HUES6 (cell line): Measurements from ENCODE around the gene LIG1.

Source experiments
- H3K27ac ChIP-seq: 2 replicates; pipeline ENCODE4 v1.7.0; 2013; ENCODE audit warnings: low read depth, mild to moderate bottlenecking, low read length, inconsistent platforms
- H3K27me3 ChIP-seq: 2 replicates; pipeline ENCODE4 v1.6.1; 2013; ENCODE audit warnings: low read length; ENCODE audit not compliant: control insufficient read depth, insufficient read depth
- H3K36me3 ChIP-seq: 2 replicates; pipeline ENCODE4 v1.6.1; 2013; ENCODE audit warnings: low read length; ENCODE audit not compliant: control insufficient read depth, insufficient read depth
- H3K4me1 ChIP-seq: 2 replicates; pipeline ENCODE4 v1.6.1; 2013; ENCODE audit warnings: low read length; ENCODE audit not compliant: control insufficient read depth, insufficient read depth
- H3K4me3 ChIP-seq: 2 replicates; pipeline ENCODE4 v1.5.1; 2013; ENCODE audit warnings: low read depth, low read length
- H3K9ac ChIP-seq: one replicate; pipeline ENCODE4 v1.6.1; 2013; ENCODE audit warnings: mild to moderate bottlenecking, low read length
- H3K9me3 ChIP-seq: 2 replicates; pipeline ENCODE4 v1.6.1; 2013; ENCODE audit warnings: low read depth, low read length; ENCODE audit not compliant: control insufficient read depth, insufficient read depth

The LIG1 gene

DNA sequence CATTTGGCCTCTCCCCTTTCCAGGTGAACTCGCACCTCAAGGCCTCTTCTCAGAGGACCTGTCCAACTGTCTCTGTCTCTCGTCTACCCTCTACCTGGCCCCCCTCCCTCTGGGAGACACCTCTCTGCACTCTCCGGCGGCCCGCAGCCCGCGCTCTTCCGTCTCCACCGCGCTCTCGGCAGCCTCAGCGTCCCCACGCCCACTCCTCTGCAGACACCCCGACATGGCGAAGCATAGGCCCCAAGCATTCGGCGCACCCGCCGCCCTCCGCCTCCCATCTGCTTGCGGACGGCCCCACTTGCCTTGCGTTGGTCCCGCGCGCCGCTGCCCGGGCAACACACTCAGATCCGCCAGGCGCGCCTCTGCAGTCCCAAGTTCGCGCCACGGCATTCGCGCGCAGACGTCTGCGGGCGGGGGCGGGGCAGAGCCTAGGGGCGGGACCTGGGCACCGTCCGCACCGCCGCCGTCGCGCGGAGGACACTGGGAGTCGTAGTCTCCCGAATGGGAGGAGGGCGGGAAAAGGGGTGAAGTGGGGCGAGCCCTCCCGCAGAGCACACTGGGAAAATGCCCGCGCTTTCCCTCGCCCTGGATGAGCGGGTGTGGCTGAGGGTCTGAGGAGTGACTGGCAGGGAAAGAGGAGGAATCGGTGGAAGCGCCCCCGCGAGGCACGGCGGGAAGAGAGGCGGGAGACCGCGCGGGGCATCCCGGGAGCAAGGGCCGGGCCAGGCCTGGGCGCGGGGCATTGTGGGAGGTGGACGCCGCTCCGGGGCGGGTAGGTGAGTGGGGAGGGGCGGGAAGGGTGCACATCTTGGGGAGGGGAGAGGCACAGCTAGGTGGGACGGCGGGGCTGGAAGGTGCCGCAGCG is at the start of gene LIG1, which contains the start of gene ZSWIM9:
Gene LIG1 (minus strand): TSS at position 406 of the 865 bp plus-strand sequence. CDS start 4,778 bp downstream, outside the sequence.
Gene ZSWIM9 (plus strand): TSS at position 742 of the 865 bp plus-strand sequence. CDS start 1,123 bp downstream, outside the sequence.
- Histone ChIP-seq H3K4me1 (peaks cover 8% of the 10 kb centered on the region; the same call in 1 of the 2 replicates), H3K36me3 (peaks cover 25% of the 10 kb centered on the region), H3K27ac (peak within 1 kb of the TSS; percentile 95)

DNA sequence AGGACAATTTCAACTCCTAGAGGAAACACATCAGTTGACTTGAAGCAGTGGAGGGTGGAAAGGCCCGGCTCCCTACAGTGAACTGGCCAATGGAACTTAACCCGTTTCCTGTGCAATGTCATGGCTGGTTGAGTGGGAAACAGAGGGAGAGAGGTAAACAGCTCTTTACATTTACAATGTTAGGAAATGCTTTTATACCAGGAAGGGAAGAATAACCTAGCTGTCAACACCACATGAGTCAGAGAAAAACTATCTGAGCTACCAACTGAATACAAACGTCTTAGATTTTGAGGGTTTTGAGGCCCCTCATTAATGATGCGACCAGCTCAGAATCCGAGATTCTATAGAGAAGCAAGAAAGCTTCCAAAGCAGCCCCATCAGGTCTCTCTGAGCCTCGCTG is 48.9 kb upstream of the LIG1 start:
- Histone ChIP-seq H3K9ac (no peak overlapping the region), H3K4me1 (peaks cover 5% of the 10 kb centered on the region; the same call in 1 of the 2 replicates), H3K27ac (0 out of 2 replicates have a peak overlapping the region, but pooled peaks have one; percentile 9), H3K27me3 (no peaks in the 10 kb centered on the region), H3K9me3 (no peaks in the 10 kb centered on the region), H3K4me3 (no peak overlapping the region), H3K36me3 (no peaks in the 10 kb centered on the region)

More for the DNA sequence above, at the start of gene LIG1, which contains the start of gene ZSWIM9:
- H3K9ac ChIP-seq = peak within 1 kb of the TSS; percentile 99
- H3K27me3 ChIP-seq = no peaks in the 10 kb centered on the region
- no peaks in the 10 kb centered on the region for H3K9me3 ChIP-seq
- peak within 1 kb of the TSS; percentile 92 for H3K4me3 ChIP-seq

DNA sequence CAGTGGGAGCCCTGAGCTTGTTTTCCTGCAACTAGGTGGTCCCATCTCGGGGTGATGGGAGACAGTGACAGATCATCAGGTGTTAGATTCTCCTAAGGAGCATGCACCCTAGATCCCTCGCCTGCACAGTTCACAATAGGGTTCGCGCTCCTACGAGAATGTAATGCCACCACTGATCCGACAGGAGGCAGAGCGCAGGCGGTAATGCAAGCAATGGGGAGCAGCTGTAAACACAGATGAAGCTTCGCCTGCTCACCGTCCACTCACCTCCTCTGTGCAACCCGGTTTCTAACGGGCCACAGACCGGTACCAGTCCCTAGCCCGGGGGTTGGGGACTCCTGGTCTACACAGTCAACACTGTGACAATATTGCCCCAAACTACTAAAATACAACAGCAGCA is 46.8 kb upstream of the LIG1 start:
- Histone ChIP-seq H3K4me3 (no peak overlapping the region), H3K9ac (no peak overlapping the region), H3K36me3 (no peaks in the 10 kb centered on the region), H3K9me3 (no peaks in the 10 kb centered on the region), H3K27ac (no peak overlapping the region), H3K4me1 (peaks cover 5% of the 10 kb centered on the region; the same call in 1 of the 2 replicates), H3K27me3 (no peaks in the 10 kb centered on the region)

DNA sequence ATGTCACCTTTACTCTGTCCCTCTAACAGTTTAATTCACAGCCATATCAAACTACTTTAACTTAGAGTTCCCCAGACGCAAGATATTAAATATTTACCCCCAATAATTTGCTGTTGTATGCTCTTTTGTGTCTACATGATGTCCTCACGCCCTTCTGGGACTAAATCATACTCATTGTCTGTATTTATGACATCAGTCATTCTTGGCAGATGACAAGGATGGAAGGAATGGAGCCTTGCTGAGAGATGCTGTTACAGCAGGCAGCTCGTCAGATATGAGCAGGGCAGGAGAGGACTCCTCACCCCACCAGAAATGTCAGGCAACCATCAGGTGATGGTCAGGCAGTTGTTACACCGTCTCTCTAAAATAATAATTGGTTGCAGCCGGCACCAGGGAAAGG is 43.8 kb upstream of the LIG1 start:
- H3K9me3 ChIP-seq = no peaks in the 10 kb centered on the region
- H3K27me3 ChIP-seq = no peaks in the 10 kb centered on the region
- no peak overlapping the region for H3K4me3 ChIP-seq
- H3K4me1 ChIP-seq = peaks cover 2% of the 10 kb centered on the region; the same call in 1 of the 2 replicates
- no peak overlapping the region for H3K27ac ChIP-seq
- no peak overlapping the region for H3K9ac ChIP-seq
- no peaks in the 10 kb centered on the region for H3K36me3 ChIP-seq

DNA sequence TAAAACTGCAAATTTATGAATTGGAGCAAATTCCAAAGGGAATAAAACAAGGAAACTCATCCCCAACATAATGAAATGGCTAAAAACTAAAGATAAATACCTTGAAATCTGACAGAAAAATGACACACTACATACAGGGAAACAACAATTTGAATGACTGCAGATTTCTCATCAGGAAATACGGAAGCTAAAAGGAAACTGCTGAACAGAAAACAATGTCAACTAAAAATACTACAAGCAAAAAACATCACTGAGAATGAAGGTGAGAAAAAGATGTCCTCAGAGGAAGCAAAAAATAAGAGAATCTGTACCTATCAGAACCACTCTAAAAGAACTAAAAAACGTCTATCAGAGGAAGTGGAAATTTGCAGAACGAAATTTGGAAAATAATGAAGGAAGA is 39.9 kb upstream of the LIG1 start:
- no peak overlapping the region for H3K27ac ChIP-seq
- H3K27me3 ChIP-seq = no peaks in the 10 kb centered on the region
- H3K4me3 ChIP-seq = no peak overlapping the region
- H3K4me1 ChIP-seq = no peaks in the 10 kb centered on the region
- no peak overlapping the region for H3K9ac ChIP-seq
- no peaks in the 10 kb centered on the region for H3K9me3 ChIP-seq
- H3K36me3 ChIP-seq = no peaks in the 10 kb centered on the region

DNA sequence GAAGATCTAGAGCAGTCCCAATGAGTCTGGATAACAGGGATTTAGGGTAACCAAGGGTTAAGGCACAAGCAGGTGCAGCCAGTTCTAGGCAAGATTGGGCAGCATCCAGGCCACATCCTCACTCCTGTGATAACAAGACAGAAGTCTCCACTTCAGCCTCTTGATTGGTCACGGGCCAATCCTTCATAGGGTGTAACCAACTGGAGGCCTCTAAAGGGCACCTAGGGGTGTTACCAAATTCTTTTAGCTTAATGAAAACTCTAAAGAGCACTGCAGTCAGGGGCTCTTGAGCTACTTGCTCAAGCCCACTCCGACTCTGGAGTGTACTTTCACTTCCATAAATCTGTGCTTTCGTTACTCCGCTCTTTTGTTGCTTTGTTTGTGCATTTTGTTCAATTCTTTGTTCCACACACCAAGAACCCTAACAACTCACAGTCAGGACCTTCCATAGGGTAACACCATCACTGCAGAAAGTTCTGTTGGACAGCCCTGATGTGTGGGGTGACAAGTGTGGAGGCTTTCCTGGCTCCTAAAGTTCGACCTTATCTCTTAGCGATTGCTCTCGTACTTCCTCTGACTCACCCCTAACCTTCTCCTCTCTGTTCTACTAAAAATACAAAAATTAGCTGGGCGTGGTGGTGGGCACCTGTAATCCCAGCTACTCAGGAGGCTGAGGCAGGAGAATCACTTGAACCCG is 36.4 kb upstream of the LIG1 start:
- H3K4me3 ChIP-seq = no peak overlapping the region
- no peaks in the 10 kb centered on the region for H3K36me3 ChIP-seq
- H3K27ac ChIP-seq = no peak overlapping the region

DNA sequence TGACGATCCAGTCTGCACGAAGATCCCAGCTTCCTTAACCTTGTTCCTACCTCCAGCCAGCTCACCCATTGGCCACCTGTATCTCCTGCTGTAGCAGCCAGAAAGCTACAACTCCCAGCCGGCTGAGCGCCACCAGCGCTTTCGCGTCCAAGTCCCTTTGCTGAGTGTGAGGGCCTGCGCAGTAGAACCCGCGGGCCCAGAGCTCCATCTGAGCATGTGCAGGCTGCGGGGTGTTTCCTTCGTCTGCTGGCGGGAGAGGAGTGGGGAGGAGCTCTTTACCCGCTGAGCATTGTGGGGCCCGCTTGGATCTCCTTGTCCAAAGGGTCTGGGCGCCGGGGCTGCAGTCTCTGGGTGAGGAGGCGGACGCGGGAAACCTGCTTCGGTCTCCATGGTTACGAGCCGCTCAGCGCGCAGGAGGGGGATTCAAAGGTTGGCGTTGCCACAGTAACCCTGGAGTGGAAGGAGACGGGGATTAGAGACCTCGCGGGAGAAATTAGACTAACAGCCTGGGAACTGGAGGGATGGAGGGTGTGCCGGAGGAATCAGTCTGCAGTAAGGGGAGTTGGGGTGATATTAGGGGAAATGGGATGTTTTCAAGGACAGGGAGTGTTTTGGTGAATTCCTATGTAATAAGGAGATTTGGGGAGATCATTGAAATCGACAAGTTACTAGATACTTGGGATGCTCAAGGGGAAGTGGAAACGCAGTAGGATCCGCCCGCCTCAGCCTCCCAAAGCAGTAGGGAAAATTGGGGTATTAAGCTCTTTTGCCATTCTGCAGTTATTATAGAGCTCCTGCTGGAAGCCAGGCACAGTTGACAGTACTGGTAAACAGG is 33.9 kb upstream of the LIG1 start:
- Histone ChIP-seq H3K27ac (no peak overlapping the region; the same call in 1 of the 2 replicates), H3K4me3 (peak overlapping the region; percentile 62), H3K27me3 (no peaks in the 10 kb centered on the region), H3K36me3 (no peaks in the 10 kb centered on the region), H3K4me1 (peaks cover 4% of the 10 kb centered on the region; the same call in 1 of the 2 replicates), H3K9ac (peak overlapping the region; percentile 46), H3K9me3 (no peaks in the 10 kb centered on the region)

More for the DNA sequence above, 36.4 kb upstream of the LIG1 start:
- H3K4me1 ChIP-seq = peaks cover 4% of the 10 kb centered on the region; the same call in 1 of the 2 replicates
- H3K27me3 ChIP-seq = no peaks in the 10 kb centered on the region
- H3K9me3 ChIP-seq = no peaks in the 10 kb centered on the region
- no peak overlapping the region for H3K9ac ChIP-seq

DNA sequence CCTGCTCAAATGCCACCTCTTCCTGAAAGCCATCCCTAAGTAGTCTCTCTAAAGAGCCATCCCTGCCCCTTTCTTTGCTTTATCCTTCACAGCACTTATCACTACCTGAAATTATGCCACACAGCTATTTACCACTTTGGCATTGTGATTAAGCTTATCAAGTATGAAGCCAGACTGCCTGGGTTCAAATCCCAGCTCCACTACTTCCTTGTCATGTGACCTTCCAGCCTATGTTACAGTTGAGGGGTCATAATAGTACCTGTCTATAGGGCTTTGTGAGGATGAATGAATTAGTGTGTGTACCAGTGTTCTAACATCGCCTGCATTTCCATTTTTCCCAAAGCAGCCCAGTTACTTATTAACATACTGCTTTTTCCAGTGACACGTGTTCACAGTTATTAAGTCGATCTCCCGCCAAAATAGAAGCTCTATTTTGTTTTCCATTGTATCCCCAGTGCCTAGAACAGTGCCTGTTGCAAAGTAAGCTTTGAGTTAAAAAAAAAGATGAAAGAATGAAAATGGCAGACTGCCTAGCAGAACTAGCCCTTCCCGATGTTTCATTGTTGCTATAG is 33.2 kb upstream of the LIG1 start:
- H3K27me3 ChIP-seq = no peaks in the 10 kb centered on the region
- H3K36me3 ChIP-seq = no peaks in the 10 kb centered on the region
- H3K9ac ChIP-seq = peak overlapping the region; percentile 12
- no peaks in the 10 kb centered on the region for H3K9me3 ChIP-seq
- H3K4me3 ChIP-seq = peak overlapping the region; percentile 62
- H3K27ac ChIP-seq = peak overlapping the region; percentile 11; the same call in 1 of the 2 replicates
- H3K4me1 ChIP-seq = peaks cover 4% of the 10 kb centered on the region; the same call in 1 of the 2 replicates

DNA sequence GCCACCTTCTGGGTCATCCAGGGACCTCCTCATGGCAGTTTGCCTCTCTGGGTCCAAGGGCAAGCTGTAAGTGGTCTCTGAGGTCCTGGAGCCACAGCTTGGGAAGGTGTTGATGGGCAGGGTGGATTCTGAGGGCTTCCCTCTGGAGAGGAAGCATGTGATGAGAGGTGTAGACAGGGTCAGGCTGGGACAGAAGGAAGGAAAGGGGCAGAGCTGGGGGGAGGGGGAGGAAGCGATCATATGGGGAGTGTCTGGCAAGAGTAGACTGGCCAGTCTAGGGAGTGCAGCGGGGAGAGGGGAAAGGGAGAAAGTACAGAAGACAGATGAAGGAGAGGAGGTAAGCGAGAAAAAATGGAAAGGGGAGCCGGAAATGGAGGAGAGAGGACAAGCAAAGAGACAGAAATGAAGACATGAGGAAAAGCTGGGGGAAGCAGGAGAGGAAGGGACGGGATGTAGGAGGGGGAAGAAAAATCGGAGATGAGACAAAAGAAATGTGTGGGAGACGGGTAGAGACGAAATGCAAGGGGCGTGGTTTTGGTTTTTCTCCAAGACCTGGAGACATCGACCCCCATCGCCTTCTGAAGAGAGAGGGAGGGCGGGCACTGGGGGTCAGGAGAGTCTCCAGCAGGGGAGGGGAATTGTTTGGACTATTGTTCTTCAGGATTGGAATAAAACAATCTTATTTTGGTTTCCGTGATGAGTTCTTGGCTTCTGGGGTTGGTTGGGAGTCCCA is 27.0 kb upstream of the LIG1 start:
- Histone ChIP-seq H3K27me3 (no peaks in the 10 kb centered on the region), H3K27ac (no peak overlapping the region)

More for the DNA sequence above, 27.0 kb upstream of the LIG1 start:
- H3K36me3 ChIP-seq = no peaks in the 10 kb centered on the region
- H3K9me3 ChIP-seq = no peaks in the 10 kb centered on the region
- no peaks in the 10 kb centered on the region for H3K4me1 ChIP-seq
- no peak overlapping the region for H3K4me3 ChIP-seq
- H3K9ac ChIP-seq = no peak overlapping the region
